Natural killer cell (primary cell): ENCODE results near the gene RNF150. TPM values are rescaled to one million over a fixed set of nuclear protein-coding genes. Genes with fewer than 3 reads are reported as not detected.
A peak's percentile ranks its signal among the peaks of the same experiment; 100 is the strongest.

ENCODE experiments used
- ATAC-seq, 3 donors: fragments of 150-1000 bp in 2 of 3; fragments of 200-7000 bp in 1 of 3; cut with Tn5 transposase; 1 replicate in 1 of 3; 2 replicates in 2 of 3; pipeline ENCODE4 v1.10.0; 2021; ENCODE audit warnings: mild to moderate bottlenecking in 2 of 3, moderate library complexity in 2 of 3
- DNase-seq, 2 donors: peaks; one replicate each; pipeline versions ENCODE4 v3.0.0 to v3.0.0-alpha.2; 2013 to 2021; ENCODE audit warnings: mixed read lengths in 1 of 2
- H3K27ac ChIP-seq: one replicate; pipeline ENCODE4 v1.5.1; 2013; ENCODE audit warnings: mild to moderate bottlenecking, low read length
- H3K27me3 ChIP-seq: one replicate; pipeline ENCODE4 v1.6.1; 2013; ENCODE audit warnings: low read length; ENCODE audit not compliant: control insufficient read depth, insufficient read depth
- H3K36me3 ChIP-seq: one replicate; pipeline ENCODE4 v1.6.1; 2013; ENCODE audit warnings: low read length; ENCODE audit not compliant: control insufficient read depth, insufficient read depth
- H3K4me1 ChIP-seq: one replicate; pipeline ENCODE4 v1.6.1; 2013; ENCODE audit warnings: low read length; ENCODE audit not compliant: control insufficient read depth, insufficient read depth
- H3K4me3 ChIP-seq: one replicate; pipeline ENCODE4 v1.5.1; 2013; ENCODE audit warnings: low read length
- H3K9me3 ChIP-seq: one replicate; pipeline ENCODE4 v1.6.1; 2013; ENCODE audit warnings: low read length; ENCODE audit not compliant: control insufficient read depth, insufficient read depth
- H3K27ac Mint-ChIP-seq, 2 donors: one replicate each; pipeline ENCODE4 v1.8.0; 2022; ENCODE audit warnings: mild to moderate bottlenecking in 2 of 2, mixed read lengths in 2 of 2, moderate library complexity in 1 of 2
- H3K27me3 Mint-ChIP-seq, 2 donors: one replicate each; pipeline ENCODE4 v1.8.0; 2022; ENCODE audit warnings: low read depth in 2 of 2, mixed read lengths in 2 of 2
- H3K36me3 Mint-ChIP-seq: one replicate; pipeline ENCODE4 v1.8.0; 2022; ENCODE audit warnings: mixed read lengths
- H3K4me1 Mint-ChIP-seq, 2 donors: one replicate each; pipeline ENCODE4 v1.8.0; 2022; ENCODE audit warnings: mixed read lengths in 2 of 2
- H3K4me3 Mint-ChIP-seq: one replicate; pipeline ENCODE4 v1.8.0; 2022; ENCODE audit warnings: mild to moderate bottlenecking, moderate library complexity, mixed read lengths
- H3K9me3 Mint-ChIP-seq, 2 donors: one replicate each; pipeline ENCODE4 v1.8.0; 2022; ENCODE audit warnings: mixed read lengths in 2 of 2
- WGBS: methylation state at CpG from one replicate; pipeline ENCODE4 v1.1.7; 2013; ENCODE audit warnings: missing lambda C conversion rate; ENCODE audit not compliant: insufficient coverage; 5-methylcytosine and 5-hydroxymethylcytosine counted together
- intact Hi-C: fragments of 100-400 bp; cut with micrococcal nuclease; formaldehyde crosslinking; loops from one replicate; pipeline ENCODE4 v1.14.2; 2022
- total RNA-seq, 4 donors: library from RNA; stranded (reverse); fragments of 120-200 nt in 1 of 4; gene quantifications; one replicate each; pipeline versions ENCODE4 v1.2.3 to v1.2.4, GENCODE V29; 2013 to 2022
- TF ChIP-seq, protein P1 (sequence below): fragments of 200-600 bp; IDR thresholded peaks from one replicate; pipeline ENCODE4 v1.8.0; 2022; ENCODE audit warnings: antibody characterized with exemption

The RNF150 gene
- total RNA-seq, 3 donors from 2014 or later (not counting 1 experiment from before 2014, with no cell fraction given), result 0.09 TPM; not detected in 2

DNA sequence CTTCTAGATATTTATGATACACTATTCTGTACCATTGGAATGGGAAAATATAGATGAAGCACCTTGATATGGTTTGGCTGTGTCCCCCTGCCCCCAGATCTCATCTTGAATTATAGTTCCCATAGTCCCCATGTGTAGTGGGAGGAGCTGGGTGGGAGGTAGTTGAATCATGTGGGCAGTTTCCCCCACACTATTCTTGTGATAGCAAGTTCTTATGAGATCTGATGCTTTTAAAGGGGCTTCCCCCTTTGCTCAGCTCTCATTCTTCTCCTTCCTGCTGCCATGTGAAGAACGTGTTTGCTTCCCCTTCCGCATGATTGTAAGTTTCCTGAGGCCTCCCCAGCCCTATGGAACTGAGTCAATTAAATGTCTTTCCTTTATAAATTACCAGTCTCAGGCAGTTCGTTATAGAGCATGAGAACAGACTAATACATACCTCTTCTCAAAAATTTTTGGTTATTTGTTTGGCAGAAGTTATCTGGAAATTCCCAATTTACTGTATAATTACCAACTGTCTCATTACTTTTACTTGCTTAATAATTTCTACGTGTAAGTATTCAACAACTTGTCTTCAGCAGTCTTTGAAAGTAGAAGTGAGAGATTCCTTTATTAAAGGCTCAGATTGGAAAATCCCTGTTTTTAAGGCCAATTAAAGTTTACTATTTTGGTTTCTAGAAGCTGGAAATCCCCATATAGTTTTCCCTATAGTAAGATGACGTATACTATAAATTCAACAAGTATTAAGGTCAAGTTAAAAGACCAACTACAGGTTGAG is 152.7 kb downstream of the RNF150 start:
- no peak for ATAC-seq
- no peaks in the 10 kb centered on the region for H3K4me1 Mint-ChIP-seq

GRCh38 chr4:140976768-140977167 is 156.5 kb downstream of the RNF150 start:
- Mint-ChIP-seq H3K27ac (no peak overlapping the region), H3K4me3 (no peak overlapping the region), H3K36me3 (no peaks in the 10 kb centered on the region), H3K27me3 (no peaks in the 10 kb centered on the region), H3K9me3 (peaks cover 6 to 7% of the 10 kb centered on the region in 2 donors), H3K4me1 (no peaks in the 10 kb centered on the region)
- TF ChIP-seq, protein P1, sequence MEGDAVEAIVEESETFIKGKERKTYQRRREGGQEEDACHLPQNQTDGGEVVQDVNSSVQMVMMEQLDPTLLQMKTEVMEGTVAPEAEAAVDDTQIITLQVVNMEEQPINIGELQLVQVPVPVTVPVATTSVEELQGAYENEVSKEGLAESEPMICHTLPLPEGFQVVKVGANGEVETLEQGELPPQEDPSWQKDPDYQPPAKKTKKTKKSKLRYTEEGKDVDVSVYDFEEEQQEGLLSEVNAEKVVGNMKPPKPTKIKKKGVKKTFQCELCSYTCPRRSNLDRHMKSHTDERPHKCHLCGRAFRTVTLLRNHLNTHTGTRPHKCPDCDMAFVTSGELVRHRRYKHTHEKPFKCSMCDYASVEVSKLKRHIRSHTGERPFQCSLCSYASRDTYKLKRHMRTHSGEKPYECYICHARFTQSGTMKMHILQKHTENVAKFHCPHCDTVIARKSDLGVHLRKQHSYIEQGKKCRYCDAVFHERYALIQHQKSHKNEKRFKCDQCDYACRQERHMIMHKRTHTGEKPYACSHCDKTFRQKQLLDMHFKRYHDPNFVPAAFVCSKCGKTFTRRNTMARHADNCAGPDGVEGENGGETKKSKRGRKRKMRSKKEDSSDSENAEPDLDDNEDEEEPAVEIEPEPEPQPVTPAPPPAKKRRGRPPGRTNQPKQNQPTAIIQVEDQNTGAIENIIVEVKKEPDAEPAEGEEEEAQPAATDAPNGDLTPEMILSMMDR, result no peak
- H3K36me3 ChIP-seq, result no peaks in the 10 kb centered on the region
- intact Hi-C loops, result no loop called here
- 100% methylated on average over 2 of the region's 2 CpGs for WGBS
- H3K27me3 ChIP-seq, result no peaks in the 10 kb centered on the region
- no peak overlapping the region for H3K4me3 ChIP-seq
- H3K4me1 ChIP-seq, result no peaks in the 10 kb centered on the region
- DNase-seq, result no peak
- no peak overlapping the region for H3K27ac ChIP-seq
- no peak for ATAC-seq
- no peaks in the 10 kb centered on the region for H3K9me3 ChIP-seq

More for the DNA sequence above, 152.7 kb downstream of the RNF150 start:
- Mint-ChIP-seq H3K36me3 (no peaks in the 10 kb centered on the region), H3K27me3 (no peaks in the 10 kb centered on the region), H3K4me3 (no peak overlapping the region), H3K9me3 (peaks cover 7 to 10% of the 10 kb centered on the region in 2 donors), H3K27ac (no peak overlapping the region)
- no peaks in the 10 kb centered on the region for H3K4me1 ChIP-seq
- no peaks in the 10 kb centered on the region for H3K27me3 ChIP-seq
- H3K27ac ChIP-seq, result no peak overlapping the region
- intact Hi-C loops, result no loop called here
- TF ChIP-seq, protein P1, result no peak
- H3K9me3 ChIP-seq, result no peaks in the 10 kb centered on the region
- WGBS, result 72% methylated on average over 3 of the region's 5 CpGs
- no peak overlapping the region for H3K4me3 ChIP-seq
- H3K36me3 ChIP-seq, result no peaks in the 10 kb centered on the region
- no peak for DNase-seq

DNA sequence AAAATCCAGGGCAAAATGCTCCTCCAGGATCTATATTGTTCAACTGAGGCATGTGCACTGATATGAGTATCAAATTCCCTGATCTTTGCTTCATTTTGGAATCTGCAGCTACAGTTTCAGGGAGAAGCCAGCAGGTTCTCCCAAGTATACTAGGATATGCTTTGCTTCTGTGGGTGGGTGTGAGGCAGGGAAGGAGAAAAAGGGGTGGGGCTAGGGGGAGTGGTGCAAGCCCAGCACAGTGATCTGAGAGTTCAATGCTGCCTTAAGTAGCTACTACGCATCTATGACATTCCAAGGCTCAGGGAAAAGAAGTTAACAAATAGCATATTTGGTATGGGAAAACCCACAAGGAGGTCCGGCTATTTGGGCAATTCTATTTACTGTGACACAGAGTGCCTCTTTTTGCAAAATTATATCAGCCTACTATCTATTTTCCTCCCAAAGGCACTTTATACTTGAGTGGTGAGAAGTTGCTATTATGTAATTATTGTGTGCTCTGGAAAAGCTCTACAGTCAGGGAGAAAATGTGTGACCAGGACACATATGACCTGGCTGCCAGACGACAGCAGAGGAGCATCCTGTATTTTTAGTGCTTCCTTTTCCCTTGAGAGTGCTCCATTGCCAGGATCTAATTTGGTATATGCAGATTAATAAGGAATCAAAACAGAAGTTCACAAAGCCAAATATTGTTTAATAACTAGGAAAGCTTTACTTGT is 162.0 kb downstream of the RNF150 start:
- no peaks in the 10 kb centered on the region for H3K4me1 ChIP-seq
- Mint-ChIP-seq H3K27me3 (no peaks in the 10 kb centered on the region), H3K4me3 (no peak overlapping the region), H3K4me1 (no peaks in the 10 kb centered on the region), H3K9me3 (peaks cover 1 to 4% of the 10 kb centered on the region in 2 donors), H3K36me3 (no peaks in the 10 kb centered on the region), H3K27ac (no peak overlapping the region)
- no peak overlapping the region for H3K27ac ChIP-seq
- peak in 1 of 3 donors; percentile 24 for ATAC-seq
- DNase-seq, result no peak
- no peaks in the 10 kb centered on the region for H3K27me3 ChIP-seq
- no peaks in the 10 kb centered on the region for H3K36me3 ChIP-seq
- H3K9me3 ChIP-seq, result no peaks in the 10 kb centered on the region
- WGBS, result 87% methylated on average over 3 of the region's 3 CpGs
- TF ChIP-seq, protein P1, result no peak
- no peak overlapping the region for H3K4me3 ChIP-seq
- intact Hi-C loops, result no loop called here
